Measurements from ENCODE around the gene EPS15. TPM values are rescaled to one million over a fixed set of nuclear protein-coding genes. Genes with fewer than 3 reads are reported as not detected.

The EPS15 gene
- total and polyA plus RNA-seq, 9 of the 15 experiments (the other 6 are each of a cell fraction or from before 2014, with no cell fraction given), result 23.1 to 69.0 (median 41.7) TPM

- TF ChIP-seq ZNF584 (CRISPR knock-in tag; IDR thresholded peaks at IDR 0.05; ENCODE audit: low read depth) (peak; percentile 54; the same call in 1 of the 2 replicates), KDM2B (CRISPR knock-in tag; IDR thresholded peaks at IDR 0.05) (no peak), SP1 (CRISPR knock-in tag; IDR thresholded peaks at IDR 0.05) (peak; percentile 66; the same call in 1 of the 2 replicates), ATF3 (IDR thresholded peaks at IDR 0.05) (peak; percentile 91), ATF3 (CRISPR knock-in tag; conservative IDR thresholded peaks at IDR 0.05) (no peak; the same call in 1 of the 2 replicates), PHF20 (IDR thresholded peaks at IDR 0.05; ENCODE audit: partially characterized antibody) (no peak), MYC (IDR thresholded peaks at IDR 0.05; ENCODE audit: low read depth, low read length) (peak; percentile 58), MYC (CRISPR knock-in tag; IDR thresholded peaks at IDR 0.05; ENCODE audit: borderline replicate concordance, low read depth) (no peak), ZFP1 (CRISPR knock-in tag; IDR thresholded peaks at IDR 0.05) (peak; percentile 49; the same call in 1 of the 2 replicates), TOE1 (IDR thresholded peaks at IDR 0.05; ENCODE audit: borderline replicate concordance) (no peak), TOE1 (CRISPR knock-in tag; IDR thresholded peaks at IDR 0.05; ENCODE audit: borderline replicate concordance, low read depth) (no peak), ILK (tag; IDR thresholded peaks at IDR 0.05; ENCODE audit: borderline replicate concordance, low read depth) (no peak)
- TF ChIP-seq, protein P1, sequence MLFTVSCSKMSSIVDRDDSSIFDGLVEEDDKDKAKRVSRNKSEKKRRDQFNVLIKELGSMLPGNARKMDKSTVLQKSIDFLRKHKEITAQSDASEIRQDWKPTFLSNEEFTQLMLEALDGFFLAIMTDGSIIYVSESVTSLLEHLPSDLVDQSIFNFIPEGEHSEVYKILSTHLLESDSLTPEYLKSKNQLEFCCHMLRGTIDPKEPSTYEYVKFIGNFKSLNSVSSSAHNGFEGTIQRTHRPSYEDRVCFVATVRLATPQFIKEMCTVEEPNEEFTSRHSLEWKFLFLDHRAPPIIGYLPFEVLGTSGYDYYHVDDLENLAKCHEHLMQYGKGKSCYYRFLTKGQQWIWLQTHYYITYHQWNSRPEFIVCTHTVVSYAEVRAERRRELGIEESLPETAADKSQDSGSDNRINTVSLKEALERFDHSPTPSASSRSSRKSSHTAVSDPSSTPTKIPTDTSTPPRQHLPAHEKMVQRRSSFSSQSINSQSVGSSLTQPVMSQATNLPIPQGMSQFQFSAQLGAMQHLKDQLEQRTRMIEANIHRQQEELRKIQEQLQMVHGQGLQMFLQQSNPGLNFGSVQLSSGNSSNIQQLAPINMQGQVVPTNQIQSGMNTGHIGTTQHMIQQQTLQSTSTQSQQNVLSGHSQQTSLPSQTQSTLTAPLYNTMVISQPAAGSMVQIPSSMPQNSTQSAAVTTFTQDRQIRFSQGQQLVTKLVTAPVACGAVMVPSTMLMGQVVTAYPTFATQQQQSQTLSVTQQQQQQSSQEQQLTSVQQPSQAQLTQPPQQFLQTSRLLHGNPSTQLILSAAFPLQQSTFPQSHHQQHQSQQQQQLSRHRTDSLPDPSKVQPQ (CRISPR knock-in tag; IDR thresholded peaks at IDR 0.05; ENCODE audit: borderline replicate concordance), result no peak
- TF ChIP-seq, protein P2, sequence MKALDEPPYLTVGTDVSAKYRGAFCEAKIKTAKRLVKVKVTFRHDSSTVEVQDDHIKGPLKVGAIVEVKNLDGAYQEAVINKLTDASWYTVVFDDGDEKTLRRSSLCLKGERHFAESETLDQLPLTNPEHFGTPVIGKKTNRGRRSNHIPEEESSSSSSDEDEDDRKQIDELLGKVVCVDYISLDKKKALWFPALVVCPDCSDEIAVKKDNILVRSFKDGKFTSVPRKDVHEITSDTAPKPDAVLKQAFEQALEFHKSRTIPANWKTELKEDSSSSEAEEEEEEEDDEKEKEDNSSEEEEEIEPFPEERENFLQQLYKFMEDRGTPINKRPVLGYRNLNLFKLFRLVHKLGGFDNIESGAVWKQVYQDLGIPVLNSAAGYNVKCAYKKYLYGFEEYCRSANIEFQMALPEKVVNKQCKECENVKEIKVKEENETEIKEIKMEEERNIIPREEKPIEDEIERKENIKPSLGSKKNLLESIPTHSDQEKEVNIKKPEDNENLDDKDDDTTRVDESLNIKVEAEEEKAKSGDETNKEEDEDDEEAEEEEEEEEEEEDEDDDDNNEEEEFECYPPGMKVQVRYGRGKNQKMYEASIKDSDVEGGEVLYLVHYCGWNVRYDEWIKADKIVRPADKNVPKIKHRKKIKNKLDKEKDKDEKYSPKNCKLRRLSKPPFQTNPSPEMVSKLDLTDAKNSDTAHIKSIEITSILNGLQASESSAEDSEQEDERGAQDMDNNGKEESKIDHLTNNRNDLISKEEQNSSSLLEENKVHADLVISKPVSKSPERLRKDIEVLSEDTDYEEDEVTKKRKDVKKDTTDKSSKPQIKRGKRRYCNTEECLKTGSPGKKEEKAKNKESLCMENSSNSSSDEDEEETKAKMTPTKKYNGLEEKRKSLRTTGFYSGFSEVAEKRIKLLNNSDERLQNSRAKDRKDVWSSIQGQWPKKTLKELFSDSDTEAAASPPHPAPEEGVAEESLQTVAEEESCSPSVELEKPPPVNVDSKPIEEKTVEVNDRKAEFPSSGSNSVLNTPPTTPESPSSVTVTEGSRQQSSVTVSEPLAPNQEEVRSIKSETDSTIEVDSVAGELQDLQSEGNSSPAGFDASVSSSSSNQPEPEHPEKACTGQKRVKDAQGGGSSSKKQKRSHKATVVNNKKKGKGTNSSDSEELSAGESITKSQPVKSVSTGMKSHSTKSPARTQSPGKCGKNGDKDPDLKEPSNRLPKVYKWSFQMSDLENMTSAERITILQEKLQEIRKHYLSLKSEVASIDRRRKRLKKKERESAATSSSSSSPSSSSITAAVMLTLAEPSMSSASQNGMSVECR (CRISPR knock-in tag; IDR thresholded peaks at IDR 0.05), result no peak
- TF ChIP-seq, protein P3, sequence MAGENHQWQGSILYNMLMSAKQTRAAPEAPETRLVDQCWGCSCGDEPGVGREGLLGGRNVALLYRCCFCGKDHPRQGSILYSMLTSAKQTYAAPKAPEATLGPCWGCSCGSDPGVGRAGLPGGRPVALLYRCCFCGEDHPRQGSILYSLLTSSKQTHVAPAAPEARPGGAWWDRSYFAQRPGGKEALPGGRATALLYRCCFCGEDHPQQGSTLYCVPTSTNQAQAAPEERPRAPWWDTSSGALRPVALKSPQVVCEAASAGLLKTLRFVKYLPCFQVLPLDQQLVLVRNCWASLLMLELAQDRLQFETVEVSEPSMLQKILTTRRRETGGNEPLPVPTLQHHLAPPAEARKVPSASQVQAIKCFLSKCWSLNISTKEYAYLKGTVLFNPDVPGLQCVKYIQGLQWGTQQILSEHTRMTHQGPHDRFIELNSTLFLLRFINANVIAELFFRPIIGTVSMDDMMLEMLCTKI (IDR thresholded peaks at IDR 0.05; ENCODE audit: partially characterized antibody), result no peak
- TF ChIP-seq, protein P4, sequence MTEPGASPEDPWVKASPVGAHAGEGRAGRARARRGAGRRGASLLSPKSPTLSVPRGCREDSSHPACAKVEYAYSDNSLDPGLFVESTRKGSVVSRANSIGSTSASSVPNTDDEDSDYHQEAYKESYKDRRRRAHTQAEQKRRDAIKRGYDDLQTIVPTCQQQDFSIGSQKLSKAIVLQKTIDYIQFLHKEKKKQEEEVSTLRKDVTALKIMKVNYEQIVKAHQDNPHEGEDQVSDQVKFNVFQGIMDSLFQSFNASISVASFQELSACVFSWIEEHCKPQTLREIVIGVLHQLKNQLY (CRISPR knock-in tag; conservative IDR thresholded peaks at IDR 0.05), result no peak
Observed at GRCh38 chr1:51519865-51520699, 1.0 kb upstream of the EPS15 start (continued).

Measured in K562 (cell line).